BLaER1 (cell line): Measurements from ENCODE around the gene HOXB7.

Source experiments
- H3K27ac ChIP-seq: shearing (Covaris generic); formaldehyde crosslinking; 2 replicates; pipeline ENCODE4 v1.8.1; 2022
- H3K27me3 ChIP-seq: shearing (Covaris generic); formaldehyde crosslinking; 2 replicates; pipeline ENCODE4 v1.8.1; 2022
- H3K36me3 ChIP-seq: shearing (Covaris generic); formaldehyde crosslinking; 2 replicates; pipeline ENCODE4 v1.8.1; 2022
- H3K4me1 ChIP-seq: shearing (Covaris generic); formaldehyde crosslinking; 2 replicates; pipeline ENCODE4 v1.8.1; 2022
- H3K4me2 ChIP-seq: shearing (Covaris generic); formaldehyde crosslinking; 2 replicates; pipeline ENCODE4 v1.8.1; 2022
- H3K4me3 ChIP-seq: shearing (Covaris generic); formaldehyde crosslinking; 2 replicates; pipeline ENCODE4 v1.8.1; 2022
- H3K9ac ChIP-seq: shearing (Covaris generic); formaldehyde crosslinking; 2 replicates; pipeline ENCODE4 v1.8.1; 2022
- H3K9me3 ChIP-seq: shearing (Covaris generic); formaldehyde crosslinking; 2 replicates; pipeline ENCODE4 v1.8.1; 2022
- H4K20me1 ChIP-seq: shearing (Covaris generic); formaldehyde crosslinking; 2 replicates; pipeline ENCODE4 v1.8.1; 2022
- Cebpa-rat ChIP-seq: shearing (Covaris generic); IDR thresholded peaks from 2 replicates; pipeline ENCODE4 v1.8.1; 2022

HOXB7 gene

GRCh38 chr17:48610282-48611211 is at the start of gene HOXB7:
HOXB7 (minus strand) TSS chr17:48611017; CDS start chr17:48610918, 99 bp downstream.
- Histone ChIP-seq H4K20me1 (peaks cover 97% of the 10 kb centered on the region), H3K4me1 (no peaks in the 10 kb centered on the region), H3K4me3 (no peak within 1 kb of the TSS), H3K36me3 (no peaks in the 10 kb centered on the region), H3K4me2 (no peak within 1 kb of the TSS), H3K9ac (no peak within 1 kb of the TSS), H3K9me3 (peaks cover 8% of the 10 kb centered on the region; the same call in 1 of the 2 replicates), H3K27ac (no peak within 1 kb of the TSS), H3K27me3 (peaks cover 100% of the 10 kb centered on the region)
- TF ChIP-seq Cebpa-rat, result no peak

GRCh38 chr17:48655913-48656312 is 45.1 kb upstream of the HOXB7 start:
- H3K27ac ChIP-seq, result no peak overlapping the region
- H3K27me3 ChIP-seq, result peaks cover 6% of the 10 kb centered on the region; the same call in 1 of the 2 replicates
- TF ChIP-seq Cebpa-rat, result no peak
- H3K4me1 ChIP-seq, result no peaks in the 10 kb centered on the region
- H3K9ac ChIP-seq, result no peak overlapping the region
- no peaks in the 10 kb centered on the region for H3K36me3 ChIP-seq
- H3K4me2 ChIP-seq, result no peak overlapping the region
- no peaks in the 10 kb centered on the region; the same call in 1 of the 2 replicates for H4K20me1 ChIP-seq
- no peak overlapping the region for H3K4me3 ChIP-seq
- no peaks in the 10 kb centered on the region for H3K9me3 ChIP-seq

- no peak overlapping the region for H3K4me3 ChIP-seq
- no peaks in the 10 kb centered on the region for H3K9me3 ChIP-seq
- no peak overlapping the region for H3K27ac ChIP-seq
- no peak overlapping the region for H3K9ac ChIP-seq
- H4K20me1 ChIP-seq, result peaks cover 34% of the 10 kb centered on the region
- peaks cover 58% of the 10 kb centered on the region for H3K27me3 ChIP-seq
- H3K36me3 ChIP-seq, result no peaks in the 10 kb centered on the region
- peaks cover 13% of the 10 kb centered on the region for H3K4me1 ChIP-seq
- TF ChIP-seq Cebpa-rat, result no peak
- H3K4me2 ChIP-seq, result no peak overlapping the region
Observed at GRCh38 chr17:48649741-48650140, 38.9 kb upstream of the HOXB7 start.

GRCh38 chr17:48647963-48648245 is 37.1 kb upstream of the HOXB7 start:
- H3K4me3 ChIP-seq, result no peak overlapping the region
- TF ChIP-seq Cebpa-rat, result no peak
- peaks cover 13% of the 10 kb centered on the region for H3K4me1 ChIP-seq
- H3K27ac ChIP-seq, result no peak overlapping the region
- no peaks in the 10 kb centered on the region for H3K36me3 ChIP-seq
- H3K4me2 ChIP-seq, result no peak overlapping the region
- H3K9me3 ChIP-seq, result no peaks in the 10 kb centered on the region
- no peak overlapping the region for H3K9ac ChIP-seq
- H4K20me1 ChIP-seq, result peaks cover 50% of the 10 kb centered on the region
- peaks cover 76% of the 10 kb centered on the region for H3K27me3 ChIP-seq

GRCh38 chr17:48647103-48647962 is 36.5 kb upstream of the HOXB7 start:
- no peak for TF ChIP-seq Cebpa-rat
- Histone ChIP-seq H3K4me1 (peaks cover 13% of the 10 kb centered on the region), H3K4me3 (peak overlapping the region; percentile 40; the same call in 1 of the 2 replicates), H3K27ac (no peak overlapping the region), H3K36me3 (no peaks in the 10 kb centered on the region), H4K20me1 (peaks cover 56% of the 10 kb centered on the region), H3K9ac (no peak overlapping the region), H3K4me2 (peak overlapping the region; percentile 41), H3K9me3 (0 out of 2 replicates have a peak, but pooled peaks cover 3% of the 10 kb centered on the region), H3K27me3 (peaks cover 82% of the 10 kb centered on the region)

GRCh38 chr17:48646183-48647102 is 35.6 kb upstream of the HOXB7 start:
- peak overlapping the region; percentile 8 for H3K4me3 ChIP-seq
- no peak overlapping the region for H3K9ac ChIP-seq
- peaks cover 91% of the 10 kb centered on the region for H3K27me3 ChIP-seq

GRCh38 chr17:48645639-48646182 is 34.9 kb upstream of the HOXB7 start:
- no peak for TF ChIP-seq Cebpa-rat
- Histone ChIP-seq H3K9ac (no peak overlapping the region), H4K20me1 (peaks cover 72% of the 10 kb centered on the region), H3K4me2 (no peak overlapping the region), H3K4me1 (peaks cover 13% of the 10 kb centered on the region), H3K4me3 (no peak overlapping the region), H3K36me3 (no peaks in the 10 kb centered on the region), H3K27me3 (peaks cover 98% of the 10 kb centered on the region), H3K27ac (no peak overlapping the region), H3K9me3 (0 out of 2 replicates have a peak, but pooled peaks cover 9% of the 10 kb centered on the region)

More at GRCh38 chr17:48646183-48647102, 35.6 kb upstream of the HOXB7 start:
- Histone ChIP-seq H4K20me1 (peaks cover 65% of the 10 kb centered on the region), H3K9me3 (0 out of 2 replicates have a peak, but pooled peaks cover 9% of the 10 kb centered on the region), H3K36me3 (no peaks in the 10 kb centered on the region), H3K4me1 (peaks cover 13% of the 10 kb centered on the region), H3K4me2 (peak overlapping the region; percentile 4; the same call in 1 of the 2 replicates), H3K27ac (no peak overlapping the region)
- TF ChIP-seq Cebpa-rat, result no peak

GRCh38 chr17:48644910-48645557 is 34.2 kb upstream of the HOXB7 start:
- no peak for TF ChIP-seq Cebpa-rat
- no peaks in the 10 kb centered on the region for H3K36me3 ChIP-seq
- H3K4me2 ChIP-seq, result no peak overlapping the region
- H3K27me3 ChIP-seq, result peaks cover 100% of the 10 kb centered on the region
- no peak overlapping the region for H3K9ac ChIP-seq
- no peak overlapping the region for H3K4me3 ChIP-seq
- no peak overlapping the region for H3K27ac ChIP-seq
- peaks cover 78% of the 10 kb centered on the region for H4K20me1 ChIP-seq
- H3K9me3 ChIP-seq, result 0 out of 2 replicates have a peak, but pooled peaks cover 9% of the 10 kb centered on the region
- H3K4me1 ChIP-seq, result peaks cover 13% of the 10 kb centered on the region
